Neuronal stem cell (in vitro differentiated cells): Measurements from ENCODE around the gene CHRNG.

Experiments used
- DNase-seq: peaks from one replicate; pipeline ENCODE4 v3.0.0-alpha.2; 2013; ENCODE audit warnings: low spot score
- H2AFZ ChIP-seq: one replicate; pipeline ENCODE4 v1.6.1; 2013; ENCODE audit warnings: mild to moderate bottlenecking, low read length, inconsistent platforms
- H2AK5ac ChIP-seq: 2 replicates; pipeline ENCODE4 v1.6.1; 2013; ENCODE audit warnings: low read depth, mild to moderate bottlenecking, inconsistent platforms, low read length, moderate library complexity, mixed read lengths
- H2BK120ac ChIP-seq: 2 replicates; pipeline ENCODE4 v1.6.1; 2013; ENCODE audit warnings: low read depth, mild to moderate bottlenecking, inconsistent platforms, low read length, moderate library complexity, mixed read lengths
- H2BK12ac ChIP-seq: one replicate; pipeline ENCODE4 v1.6.1; 2013; ENCODE audit warnings: low read length, inconsistent platforms
- H2BK15ac ChIP-seq: 2 replicates; pipeline ENCODE4 v1.6.1; 2013; ENCODE audit warnings: mild to moderate bottlenecking, low read length, inconsistent platforms, mixed read lengths
- H2BK5ac ChIP-seq: one replicate; pipeline ENCODE4 v1.6.1; 2013; ENCODE audit warnings: inconsistent platforms, mild to moderate bottlenecking, low read length, moderate library complexity
- H3K14ac ChIP-seq: one replicate; pipeline ENCODE4 v1.6.1; 2013; ENCODE audit warnings: low read length, inconsistent platforms
- H3K18ac ChIP-seq: 2 replicates; pipeline ENCODE4 v1.6.1; 2013; ENCODE audit warnings: low read length, inconsistent platforms
- H3K23ac ChIP-seq: 2 replicates; pipeline ENCODE4 v1.6.1; 2013; ENCODE audit warnings: low read depth, mild to moderate bottlenecking, mixed read lengths, low read length, inconsistent platforms; ENCODE audit not compliant: poor library complexity
- H3K27ac ChIP-seq: replicated peaks from 3 replicates; pipeline ENCODE4 v1.5.1; 2013; ENCODE audit warnings: low read length, inconsistent platforms
- H3K27me3 ChIP-seq, 3 experiments: 2 replicates each; pipeline ENCODE4 v1.6.1; 2013; ENCODE audit warnings: low read length in 3 of 3, mild to moderate bottlenecking in 2 of 3, inconsistent platforms in 1 of 3, low read depth in 1 of 3, mixed read lengths in 1 of 3, moderate library complexity in 1 of 3; ENCODE audit not compliant: control insufficient read depth in 3 of 3, insufficient read depth in 3 of 3
- H3K36me3 ChIP-seq, 2 donors: replicated peaks in 1 of 2; 2 replicates each; pipeline ENCODE4 v1.6.1; 2013; ENCODE audit warnings: low read length in 2 of 2; ENCODE audit not compliant: control insufficient read depth in 2 of 2, insufficient read depth in 2 of 2
- H3K4ac ChIP-seq: 2 replicates; pipeline ENCODE4 v1.6.1; 2013; ENCODE audit warnings: inconsistent platforms, mild to moderate bottlenecking, low read length, moderate library complexity
- H3K4me1 ChIP-seq, 2 donors: 1 replicate in 1 of 2; 2 replicates in 1 of 2; pipeline ENCODE4 v1.6.1; 2013; ENCODE audit warnings: low read length in 2 of 2, low read depth in 1 of 2; ENCODE audit not compliant: control insufficient read depth in 2 of 2, insufficient read depth in 1 of 2
- H3K4me2 ChIP-seq: one replicate; pipeline ENCODE4 v1.6.1; 2013; ENCODE audit warnings: mild to moderate bottlenecking, low read length, inconsistent platforms; ENCODE audit not compliant: insufficient read depth, poor library complexity, severe bottlenecking
- H3K4me3 ChIP-seq, 2 donors: 2 replicates each; pipeline ENCODE4 v1.5.1; 2013; ENCODE audit warnings: low read length in 2 of 2, mild to moderate bottlenecking in 2 of 2, inconsistent platforms in 1 of 2, moderate library complexity in 1 of 2
- H3K79me1 ChIP-seq: one replicate; pipeline ENCODE4 v1.6.1; 2013; ENCODE audit warnings: low read depth, mild to moderate bottlenecking, inconsistent platforms, low read length, moderate library complexity
- H3K9ac ChIP-seq: one replicate; pipeline ENCODE4 v1.6.1; 2013; ENCODE audit warnings: mild to moderate bottlenecking, low read depth, low read length, inconsistent platforms; ENCODE audit not compliant: poor library complexity
- H3K9me3 ChIP-seq, 2 donors: replicated peaks in 1 of 2; 2 replicates each; pipeline versions ENCODE3 to v1.6.1; 2013; ENCODE audit warnings: low read length in 2 of 2, mild to moderate bottlenecking in 2 of 2, inconsistent platforms in 1 of 2, low read depth in 1 of 2, mixed read lengths in 1 of 2, moderate library complexity in 1 of 2; ENCODE audit not compliant: control insufficient read depth in 2 of 2, insufficient read depth in 1 of 2
- H4K8ac ChIP-seq: one replicate; pipeline ENCODE4 v1.6.1; 2013; ENCODE audit warnings: low read depth, mild to moderate bottlenecking, inconsistent platforms, low read length, moderate library complexity
- H4K91ac ChIP-seq: one replicate; pipeline ENCODE4 v1.6.1; 2013; ENCODE audit warnings: low read length, low read depth, mild to moderate bottlenecking, inconsistent platforms; ENCODE audit not compliant: poor library complexity
- WGBS, 2 donors: extraction: QIAGEN DNeasy Blood & Tissue Kit; methylation state at CpG; one replicate each; pipeline ENCODE4 v1.1.7; 2013; ENCODE audit warnings: missing lambda C conversion rate in 2 of 2, mixed read lengths in 1 of 2; ENCODE audit not compliant: insufficient read length in 2 of 2, insufficient replicate concordance in 1 of 2; ENCODE audit errors: extremely low coverage in 2 of 2; 5-methylcytosine and 5-hydroxymethylcytosine counted together

Gene CHRNG

DNA sequence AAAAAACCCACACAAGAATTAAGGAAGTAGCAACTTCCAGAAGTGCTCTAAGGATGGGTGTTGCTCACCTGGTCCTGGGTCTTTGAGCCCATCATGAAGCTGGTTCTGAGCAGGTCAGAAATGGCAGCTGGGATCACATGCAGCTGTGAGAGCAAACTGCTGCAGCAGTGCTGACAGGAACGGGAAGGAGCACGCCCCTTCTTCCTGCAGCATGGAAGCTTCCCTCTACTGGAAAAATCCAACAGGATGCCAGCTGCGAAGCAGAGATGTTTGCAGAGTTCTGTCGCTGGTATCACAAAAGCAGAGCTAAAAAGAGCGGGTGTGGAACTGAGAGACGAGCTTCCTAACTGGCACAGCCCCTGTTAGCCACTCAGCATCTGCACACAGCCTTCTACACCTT, 44.7 kb downstream of the CHRNG start:
- Histone ChIP-seq H3K27me3 (no peaks in the 10 kb centered on the region), H3K4ac (no peak overlapping the region), H3K79me1 (no peaks in the 10 kb centered on the region), H3K4me2 (no peak overlapping the region), H2AFZ (no peak overlapping the region), H3K36me3 (peaks cover 15 to 51% of the 10 kb centered on the region in 2 donors), H2BK12ac (no peak overlapping the region), H2AK5ac (no peak overlapping the region), H3K9me3 (no peaks in the 10 kb centered on the region), H2BK120ac (no peak overlapping the region), H3K4me1 (no peaks in the 10 kb centered on the region), H3K4me3 (no peak overlapping the region), H2BK15ac (no peak overlapping the region), H2BK5ac (no peak overlapping the region), H3K18ac (no peak overlapping the region), H3K9ac (no peak overlapping the region), H3K14ac (no peak overlapping the region), H3K27ac (no peak overlapping the region), H4K91ac (no peak overlapping the region), H4K8ac (no peak overlapping the region), H3K23ac (no peak overlapping the region)
- DNase-seq, result no peak
- no CpG with 5 or more reads among the region's 6 CpGs for WGBS, 2 donors

DNA sequence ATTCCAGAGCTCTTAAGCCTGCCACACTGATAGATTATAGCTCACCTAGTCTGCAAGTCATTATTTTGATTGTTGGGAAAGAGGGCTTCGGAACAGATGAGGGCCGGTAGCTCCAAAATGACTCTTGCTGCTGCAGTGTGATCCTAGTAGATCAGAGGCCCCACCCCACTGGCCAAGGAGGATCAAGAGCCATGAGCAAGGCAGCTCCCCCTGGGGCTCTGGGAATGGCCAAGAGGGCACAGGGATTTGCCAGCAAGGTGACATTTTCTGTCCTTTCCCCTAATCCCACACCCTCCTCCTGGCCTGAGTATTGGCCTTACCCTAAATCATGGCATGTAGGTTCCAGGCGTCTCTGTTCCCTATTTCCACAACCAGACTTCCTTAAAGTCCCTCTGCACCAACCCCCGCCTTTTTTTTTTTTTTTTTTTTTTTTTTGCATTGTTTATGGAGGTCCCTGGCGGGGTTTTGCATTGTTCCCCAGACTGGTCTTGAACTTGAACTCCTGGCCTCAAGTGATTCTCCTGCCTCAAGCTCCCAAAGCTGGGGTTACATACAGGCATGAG, 47.5 kb downstream of the CHRNG start:
- no peak overlapping the region for H2BK15ac ChIP-seq
- WGBS, 2 donors, result no CpG with 5 or more reads among the region's 5 CpGs

DNA sequence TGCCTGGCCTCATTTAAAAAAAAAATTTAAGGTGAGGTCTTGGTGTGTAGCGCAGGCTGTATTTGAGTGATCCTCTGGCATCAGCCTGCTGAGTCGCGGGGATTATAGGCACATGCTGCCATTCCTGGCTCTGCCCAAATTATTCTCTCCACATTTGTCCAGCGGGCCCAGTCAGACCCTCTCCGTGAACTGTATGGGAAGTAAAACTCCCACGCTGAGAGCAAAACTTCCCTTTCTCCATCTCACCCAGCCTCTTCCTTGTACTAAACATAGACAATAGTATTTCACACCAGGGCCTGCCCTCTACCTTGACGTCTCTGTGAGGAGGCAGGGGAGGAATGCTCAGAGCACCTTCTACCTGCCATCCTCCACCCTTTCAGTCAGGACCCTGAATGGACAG, 48.0 kb downstream of the CHRNG start:
- WGBS, 2 donors, result no CpG with 5 or more reads among the region's 7 CpGs
- Histone ChIP-seq H2BK12ac (no peak overlapping the region), H2AFZ (no peak overlapping the region), H3K4ac (no peak overlapping the region), H2AK5ac (no peak overlapping the region), H3K18ac (no peak overlapping the region), H3K9ac (no peak overlapping the region), H3K9me3 (no peaks in the 10 kb centered on the region), H4K8ac (no peak overlapping the region), H3K27ac (no peak overlapping the region), H3K36me3 (peaks cover 7 to 19% of the 10 kb centered on the region in 2 donors), H3K4me3 (no peak overlapping the region), H4K91ac (no peak overlapping the region), H2BK120ac (no peak overlapping the region), H3K23ac (no peak overlapping the region), H3K27me3 (no peaks in the 10 kb centered on the region), H3K4me2 (no peak overlapping the region), H2BK5ac (no peak overlapping the region), H3K79me1 (no peaks in the 10 kb centered on the region), H3K14ac (no peak overlapping the region), H3K4me1 (no peaks in the 10 kb centered on the region), H2BK15ac (no peak overlapping the region)
- no peak for DNase-seq

More for the DNA sequence above, 47.5 kb downstream of the CHRNG start:
- Histone ChIP-seq H3K27me3 (no peaks in the 10 kb centered on the region), H3K18ac (no peak overlapping the region), H4K8ac (no peak overlapping the region), H2BK120ac (no peak overlapping the region), H3K4ac (no peak overlapping the region), H3K9me3 (no peaks in the 10 kb centered on the region), H3K27ac (no peak overlapping the region), H3K79me1 (no peaks in the 10 kb centered on the region), H3K36me3 (peaks cover 10 to 23% of the 10 kb centered on the region in 2 donors), H2BK12ac (no peak overlapping the region), H3K9ac (no peak overlapping the region), H3K23ac (no peak overlapping the region), H3K14ac (no peak overlapping the region), H3K4me3 (no peak overlapping the region), H3K4me1 (no peaks in the 10 kb centered on the region), H2BK5ac (no peak overlapping the region), H2AFZ (no peak overlapping the region), H2AK5ac (no peak overlapping the region), H4K91ac (no peak overlapping the region), H3K4me2 (no peak overlapping the region)
- no peak for DNase-seq

DNA sequence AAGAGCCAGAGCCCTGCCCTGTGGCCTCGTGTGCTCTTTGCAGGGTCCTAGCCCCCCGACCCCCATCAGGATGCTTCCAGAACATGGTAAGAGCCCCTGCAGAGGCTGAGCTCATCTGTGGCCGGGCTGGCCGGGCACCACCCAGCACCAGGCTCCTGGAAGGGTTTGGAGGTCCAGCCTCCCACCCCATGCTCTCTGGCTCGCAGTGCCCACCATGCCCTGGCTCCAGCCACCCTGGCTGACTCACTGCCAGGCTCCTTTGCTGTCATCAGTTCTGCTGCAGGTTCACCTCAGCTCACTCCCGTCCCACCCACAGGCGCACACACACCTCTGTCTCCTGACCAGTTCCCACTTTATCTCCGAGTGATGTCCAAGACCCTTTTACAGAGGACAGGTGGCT, 48.5 kb downstream of the CHRNG start:
- H3K79me1 ChIP-seq, result no peaks in the 10 kb centered on the region
- no peak overlapping the region for H4K8ac ChIP-seq
- H3K18ac ChIP-seq, result peak overlapping the region; percentile 3
- H2AFZ ChIP-seq, result no peak overlapping the region
- no peak overlapping the region for H3K4me3 ChIP-seq
- H3K23ac ChIP-seq, result no peak overlapping the region
- H2BK120ac ChIP-seq, result no peak overlapping the region
- no peak overlapping the region for H2BK15ac ChIP-seq
- H3K9ac ChIP-seq, result no peak overlapping the region
- no peak overlapping the region for H3K14ac ChIP-seq
- no peak overlapping the region for H2BK5ac ChIP-seq
- H4K91ac ChIP-seq, result no peak overlapping the region
- H3K27me3 ChIP-seq, result no peaks in the 10 kb centered on the region
- no peak overlapping the region for H3K4me2 ChIP-seq
- H3K36me3 ChIP-seq, result peaks cover 4 to 14% of the 10 kb centered on the region in 2 donors
- no peak overlapping the region for H3K27ac ChIP-seq
- no peaks in the 10 kb centered on the region for H3K9me3 ChIP-seq
- H3K4ac ChIP-seq, result no peak overlapping the region
- H2BK12ac ChIP-seq, result no peak overlapping the region
- DNase-seq, result no peak
- H3K4me1 ChIP-seq, result no peaks in the 10 kb centered on the region
- no CpG with 5 or more reads among the region's 8 CpGs for WGBS, 2 donors
- no peak overlapping the region for H2AK5ac ChIP-seq
